Mesendoderm (in vitro differentiated cells): Measurements from ENCODE around the gene ARL3.
A peak's percentile ranks its signal among the peaks of the same experiment; 100 is the strongest.

Experiments
- DNase-seq: peaks from one replicate; pipeline ENCODE4 v3.0.0; 2013
- H2AK5ac ChIP-seq: 2 replicates; pipeline ENCODE4 v1.6.1; 2013; ENCODE audit warnings: low read length, inconsistent platforms
- H2BK120ac ChIP-seq: 2 replicates; pipeline ENCODE4 v1.6.1; 2013; ENCODE audit warnings: low read depth, mild to moderate bottlenecking, low read length, moderate library complexity, mixed read lengths
- H2BK15ac ChIP-seq: replicated peaks from 2 replicates; pipeline ENCODE4 v1.6.1; 2013; ENCODE audit warnings: low read depth, mild to moderate bottlenecking, moderate library complexity
- H2BK5ac ChIP-seq: 2 replicates; pipeline ENCODE4 v1.6.1; 2013; ENCODE audit warnings: low read length, inconsistent platforms
- H3K18ac ChIP-seq: 2 replicates; pipeline ENCODE4 v1.6.1; 2013; ENCODE audit warnings: mild to moderate bottlenecking, low read length, mixed read lengths
- H3K23ac ChIP-seq: one replicate; pipeline ENCODE4 v1.6.1; 2013; ENCODE audit warnings: low read length
- H3K27ac ChIP-seq: 2 replicates; pipeline ENCODE4 v1.5.1; 2013; ENCODE audit warnings: low read depth, mild to moderate bottlenecking, inconsistent platforms, low read length, moderate library complexity
- H3K27me3 ChIP-seq: 2 replicates; pipeline ENCODE4 v1.6.1; 2013; ENCODE audit warnings: low read length, control low read depth, mild to moderate bottlenecking, inconsistent platforms; ENCODE audit not compliant: insufficient read depth, poor library complexity
- H3K36me3 ChIP-seq: 2 replicates; pipeline ENCODE4 v1.6.1; 2013; ENCODE audit warnings: low read length, inconsistent platforms; ENCODE audit not compliant: control insufficient read depth, insufficient read depth
- H3K4ac ChIP-seq: one replicate; pipeline ENCODE4 v1.6.1; 2013; ENCODE audit warnings: low read depth, mild to moderate bottlenecking, low read length, moderate library complexity
- H3K4me1 ChIP-seq: 2 replicates; pipeline ENCODE4 v1.6.1; 2013; ENCODE audit warnings: low read depth, low read length, inconsistent platforms; ENCODE audit not compliant: control insufficient read depth
- H3K4me2 ChIP-seq: 2 replicates; pipeline ENCODE4 v1.6.1; 2013; ENCODE audit warnings: low read length
- H3K4me3 ChIP-seq: 2 replicates; pipeline ENCODE4 v1.5.1; 2013; ENCODE audit warnings: mild to moderate bottlenecking, low read length
- H3K56ac ChIP-seq: one replicate; pipeline ENCODE4 v1.6.1; 2013; ENCODE audit warnings: low read length
- H3K79me1 ChIP-seq: 2 replicates; pipeline ENCODE4 v1.6.1; 2013; ENCODE audit warnings: low read length, inconsistent platforms
- H3K79me2 ChIP-seq: 2 replicates; pipeline ENCODE4 v1.6.1; 2013; ENCODE audit warnings: mild to moderate bottlenecking, low read length; ENCODE audit not compliant: control insufficient read depth, insufficient read depth
- H3K9ac ChIP-seq: 2 replicates; pipeline ENCODE4 v1.6.1; 2013; ENCODE audit warnings: low read length, inconsistent platforms
- H4K5ac ChIP-seq: one replicate; pipeline ENCODE4 v1.6.1; 2013; ENCODE audit warnings: low read length
- H4K8ac ChIP-seq: one replicate; pipeline ENCODE4 v1.6.1; 2013; ENCODE audit warnings: low read depth, mild to moderate bottlenecking, control low read depth, low read length, moderate library complexity
- WGBS: extraction: QIAGEN DNeasy Blood & Tissue Kit; methylation state at CpG from one replicate; pipeline ENCODE4 v1.1.7; 2013; ENCODE audit warnings: low lambda C conversion rate, missing lambda C conversion rate; ENCODE audit not compliant: insufficient coverage; ENCODE audit errors: extremely low coverage; 5-methylcytosine and 5-hydroxymethylcytosine counted together

Gene ARL3

DNA sequence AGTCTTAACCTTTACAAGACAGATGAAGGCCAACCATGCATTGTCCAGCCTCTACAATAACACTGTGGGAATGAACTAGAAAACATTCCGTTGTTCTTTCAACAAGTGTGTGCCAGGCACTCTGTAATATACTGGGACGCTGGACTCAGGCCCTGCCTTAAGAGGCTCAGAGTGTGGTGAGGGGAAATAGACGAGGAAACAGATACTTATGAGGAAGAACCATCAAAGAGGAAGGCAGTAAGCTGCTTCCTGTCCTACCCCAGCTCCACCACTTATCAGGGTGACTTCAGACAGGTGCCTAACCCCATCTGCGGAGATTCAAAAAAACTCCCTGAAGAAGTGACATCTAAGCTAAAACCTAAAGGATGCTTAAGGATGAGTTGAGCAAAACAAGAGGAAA lies 78.8 kb downstream of the ARL3 start:
- Histone ChIP-seq H3K4me2 (no peak overlapping the region), H3K4ac (no peak overlapping the region), H3K36me3 (no peaks in the 10 kb centered on the region), H3K27me3 (no peaks in the 10 kb centered on the region), H2BK5ac (no peak overlapping the region), H3K9ac (no peak overlapping the region), H4K5ac (no peak overlapping the region), H3K4me3 (no peak overlapping the region), H3K79me1 (no peaks in the 10 kb centered on the region), H3K27ac (no peak overlapping the region), H3K79me2 (no peaks in the 10 kb centered on the region), H2BK120ac (no peak overlapping the region), H2BK15ac (no peak overlapping the region), H3K4me1 (peaks cover 3% of the 10 kb centered on the region), H3K18ac (no peak overlapping the region), H3K56ac (no peak overlapping the region), H2AK5ac (no peak overlapping the region), H3K23ac (no peak overlapping the region), H4K8ac (no peak overlapping the region)
- DNase-seq, result no peak
- no CpG with 5 or more reads among the region's 4 CpGs for WGBS

DNA sequence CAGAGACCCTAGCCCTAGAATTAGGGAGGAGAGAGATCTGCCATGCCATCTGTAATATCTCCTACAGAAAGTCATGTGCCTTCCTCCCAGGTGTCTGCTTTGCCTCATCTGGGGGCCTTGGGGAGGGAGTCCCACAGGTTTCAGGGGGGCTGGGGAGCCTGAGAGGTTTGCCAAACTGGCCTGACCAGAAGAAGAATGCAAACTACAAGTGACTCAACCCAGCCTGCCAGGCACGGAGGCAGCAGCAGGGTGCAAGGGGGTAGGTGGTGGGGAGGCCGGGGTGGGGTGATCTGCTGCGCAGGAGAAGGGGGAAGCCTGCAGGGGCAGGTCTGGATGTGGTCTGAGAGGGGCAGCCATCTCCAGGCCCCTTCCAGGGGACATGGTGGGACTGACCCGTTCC lies 79.5 kb downstream of the ARL3 start:
- no peaks in the 10 kb centered on the region for H3K79me1 ChIP-seq
- no peak overlapping the region for H4K8ac ChIP-seq
- no peak overlapping the region for H2BK120ac ChIP-seq
- no CpG with 5 or more reads among the region's 4 CpGs for WGBS
- no peak overlapping the region for H4K5ac ChIP-seq
- H3K4me3 ChIP-seq, result no peak overlapping the region
- H3K9ac ChIP-seq, result no peak overlapping the region
- DNase-seq, result no peak
- peaks cover 9% of the 10 kb centered on the region for H3K4me1 ChIP-seq
- no peak overlapping the region for H3K56ac ChIP-seq
- no peak overlapping the region for H3K4me2 ChIP-seq
- H3K79me2 ChIP-seq, result no peaks in the 10 kb centered on the region
- no peaks in the 10 kb centered on the region for H3K36me3 ChIP-seq
- H3K4ac ChIP-seq, result no peak overlapping the region
- no peak overlapping the region for H2BK15ac ChIP-seq
- no peak overlapping the region for H3K27ac ChIP-seq
- no peak overlapping the region for H2AK5ac ChIP-seq
- no peak overlapping the region for H3K18ac ChIP-seq
- H2BK5ac ChIP-seq, result no peak overlapping the region
- no peak overlapping the region for H3K23ac ChIP-seq
- no peaks in the 10 kb centered on the region for H3K27me3 ChIP-seq

DNA sequence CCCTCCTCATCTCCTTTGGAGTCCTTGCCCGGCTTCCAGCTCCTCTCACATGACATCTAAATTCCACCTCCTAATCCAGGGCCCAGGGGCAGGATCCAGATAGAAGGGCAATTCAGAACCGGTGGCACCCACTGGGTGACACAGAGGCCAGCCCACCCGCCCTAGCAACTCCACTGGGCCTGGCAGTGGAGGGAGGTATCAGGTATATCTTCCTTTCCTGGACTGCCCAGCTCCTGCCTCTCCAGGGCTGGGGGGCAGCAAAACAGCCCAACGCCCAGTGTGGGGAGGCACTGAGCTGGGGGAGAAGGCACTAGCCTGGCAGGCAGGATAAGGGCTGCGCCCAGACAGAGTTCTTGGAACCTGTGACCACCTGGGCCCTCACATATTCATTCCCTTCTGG lies 80.3 kb downstream of the ARL3 start:
- Histone ChIP-seq H3K18ac (no peak overlapping the region), H4K5ac (no peak overlapping the region), H3K27ac (no peak overlapping the region), H4K8ac (no peak overlapping the region), H2AK5ac (no peak overlapping the region), H3K4me3 (no peak overlapping the region), H3K79me1 (no peaks in the 10 kb centered on the region), H3K4me1 (peaks cover 13% of the 10 kb centered on the region), H2BK15ac (no peak overlapping the region), H2BK120ac (no peak overlapping the region), H3K9ac (no peak overlapping the region), H3K27me3 (no peaks in the 10 kb centered on the region), H3K4ac (no peak overlapping the region), H3K36me3 (no peaks in the 10 kb centered on the region), H3K4me2 (no peak overlapping the region), H3K79me2 (no peaks in the 10 kb centered on the region), H3K23ac (no peak overlapping the region), H3K56ac (no peak overlapping the region), H2BK5ac (no peak overlapping the region)
- DNase-seq, result no peak
- WGBS, result no CpG with 5 or more reads among the region's 5 CpGs

DNA sequence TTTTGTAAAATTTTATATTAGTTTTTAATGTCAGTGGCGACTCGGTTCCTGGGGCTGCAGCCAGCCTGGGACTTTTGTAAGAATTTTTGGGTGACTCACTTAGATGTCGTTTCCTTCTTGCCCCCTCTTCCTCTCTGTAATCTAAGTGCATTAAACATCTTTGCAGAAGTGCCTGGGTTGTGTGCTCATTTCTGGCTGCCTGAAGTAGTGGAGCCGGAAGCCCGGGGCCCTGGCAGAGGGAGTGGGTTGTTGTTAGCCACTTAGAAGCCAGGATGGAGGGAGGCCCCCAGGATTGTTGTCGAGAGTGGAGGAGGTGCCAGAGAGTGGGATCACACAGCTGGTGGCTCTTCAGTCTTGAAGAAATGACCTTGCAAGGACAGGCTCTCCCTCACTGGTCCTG lies 80.9 kb downstream of the ARL3 start:
- H3K4me2 ChIP-seq, result no peak overlapping the region
- peaks cover 13% of the 10 kb centered on the region for H3K4me1 ChIP-seq
- H2BK5ac ChIP-seq, result no peak overlapping the region
- no peaks in the 10 kb centered on the region for H3K79me1 ChIP-seq
- no peak overlapping the region for H2AK5ac ChIP-seq
- H3K36me3 ChIP-seq, result no peaks in the 10 kb centered on the region
- DNase-seq, result no peak
- H3K4me3 ChIP-seq, result no peak overlapping the region
- no peak overlapping the region for H3K18ac ChIP-seq
- H4K5ac ChIP-seq, result no peak overlapping the region
- no peak overlapping the region for H3K4ac ChIP-seq
- no peak overlapping the region for H3K9ac ChIP-seq
- H2BK120ac ChIP-seq, result no peak overlapping the region
- no peak overlapping the region for H2BK15ac ChIP-seq
- H4K8ac ChIP-seq, result no peak overlapping the region
- WGBS, result no CpG with 5 or more reads among the region's 6 CpGs
- H3K27me3 ChIP-seq, result no peaks in the 10 kb centered on the region
- no peak overlapping the region for H3K27ac ChIP-seq
- no peaks in the 10 kb centered on the region for H3K79me2 ChIP-seq
- H3K23ac ChIP-seq, result no peak overlapping the region
- peak overlapping the region; percentile 25 for H3K56ac ChIP-seq

DNA sequence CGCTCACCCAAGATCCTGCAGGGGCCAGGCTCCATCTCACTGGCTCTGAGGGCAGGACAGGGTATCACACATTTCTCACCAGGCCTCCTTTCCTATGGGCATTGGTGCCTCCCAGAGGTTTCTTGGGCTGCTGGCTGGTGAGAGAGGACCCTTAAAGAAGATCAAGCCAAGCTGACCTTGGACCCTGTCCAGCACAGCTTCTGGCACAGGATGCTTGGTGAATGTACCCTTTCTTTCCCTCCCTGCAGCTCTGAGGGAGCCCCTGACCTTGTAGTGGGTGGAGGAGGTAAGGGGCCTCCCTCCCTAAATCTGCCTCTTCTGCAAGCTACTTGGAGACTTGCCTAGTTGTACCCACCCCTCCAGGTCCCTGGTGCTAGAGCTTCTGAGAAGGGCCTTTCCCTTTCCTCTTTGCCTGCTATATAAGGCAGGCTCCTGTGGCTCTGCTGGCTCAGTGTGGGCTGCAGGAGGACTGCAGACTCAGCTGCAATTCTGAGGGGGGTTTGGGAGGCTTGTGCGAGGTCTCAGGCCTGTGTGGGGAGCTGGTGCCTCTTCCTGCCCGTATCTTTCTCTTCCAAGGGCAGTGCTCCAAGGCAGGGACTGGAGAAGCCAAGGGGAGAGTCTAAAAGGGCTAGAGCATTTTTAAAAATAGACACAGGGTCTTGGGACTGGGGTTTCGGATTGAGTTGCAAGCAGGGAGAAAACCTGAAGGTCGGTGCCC lies 81.6 kb downstream of the ARL3 start:
- Histone ChIP-seq H3K27ac (no peak overlapping the region), H3K79me1 (no peaks in the 10 kb centered on the region), H2BK15ac (no peak overlapping the region), H4K5ac (no peak overlapping the region), H3K36me3 (no peaks in the 10 kb centered on the region), H3K4me1 (peaks cover 19% of the 10 kb centered on the region), H2BK120ac (no peak overlapping the region), H3K18ac (no peak overlapping the region), H4K8ac (no peak overlapping the region), H3K4ac (no peak overlapping the region), H3K4me2 (no peak overlapping the region), H3K4me3 (no peak overlapping the region), H3K79me2 (no peaks in the 10 kb centered on the region), H3K27me3 (no peaks in the 10 kb centered on the region), H2BK5ac (no peak overlapping the region), H3K23ac (no peak overlapping the region), H3K9ac (no peak overlapping the region), H2AK5ac (no peak overlapping the region), H3K56ac (no peak overlapping the region)
- no peak for DNase-seq
- WGBS, result no CpG with 5 or more reads among the region's 5 CpGs
